Fibroblast of lung (primary cell): ENCODE measurements around the gene NPHP4.

ENCODE experiments used
- EZH2 ChIP-seq: IDR thresholded peaks from 2 replicates; pipeline ENCODE4 v1.5.1; 2012; ENCODE audit warnings: low read length, control low read depth, mild to moderate bottlenecking; ENCODE audit errors: missing control alignments
- TF ChIP-seq, protein P1 (sequence below), 2 donors: IDR thresholded peaks in 1 of 2; conservative IDR thresholded peaks in 1 of 2; 1 replicate in 1 of 2; 2 replicates in 1 of 2; pipeline ENCODE4 v1.5.1; 2011 to 2012; ENCODE audit warnings: low read length in 2 of 2, control low read depth in 1 of 2, inconsistent platforms in 1 of 2, low read depth in 1 of 2, mild to moderate bottlenecking in 1 of 2

DNA sequence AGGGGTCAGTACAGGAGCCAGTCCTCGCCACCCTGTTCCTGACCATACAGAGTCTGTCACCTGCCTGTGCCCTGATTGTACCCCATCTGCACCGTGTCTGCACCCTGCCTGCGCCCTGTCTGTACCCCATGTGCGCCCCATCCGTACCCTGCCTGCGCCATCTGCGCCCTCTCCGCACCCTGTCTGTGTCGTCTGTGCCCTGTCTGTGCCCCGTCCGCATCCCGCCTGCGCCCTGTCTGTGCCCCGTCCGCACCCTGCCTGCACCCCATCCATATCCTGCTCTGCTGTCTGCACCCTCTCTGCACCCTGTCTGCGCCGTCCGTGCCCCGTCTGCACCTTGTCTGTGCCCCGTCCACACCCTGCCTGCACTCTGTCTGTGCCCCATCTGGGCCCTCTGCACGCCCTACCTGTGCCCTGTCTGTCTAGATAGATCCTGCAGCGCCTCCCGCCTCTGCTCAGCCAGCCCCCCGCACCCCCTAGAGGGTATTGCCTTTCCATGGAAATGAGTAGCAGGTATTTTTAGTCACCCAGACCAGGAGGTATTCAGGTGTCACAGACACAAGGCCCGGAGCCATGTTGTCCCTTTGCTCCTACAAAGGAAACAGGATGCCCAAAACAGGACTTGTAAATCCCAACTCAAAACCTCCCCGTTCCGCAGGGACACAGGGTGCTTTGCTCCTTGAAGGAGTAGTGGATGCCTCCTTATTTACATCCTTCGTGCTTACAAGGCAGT, 7.7 kb upstream of the NPHP4 start:
- TF ChIP-seq, protein P1, sequence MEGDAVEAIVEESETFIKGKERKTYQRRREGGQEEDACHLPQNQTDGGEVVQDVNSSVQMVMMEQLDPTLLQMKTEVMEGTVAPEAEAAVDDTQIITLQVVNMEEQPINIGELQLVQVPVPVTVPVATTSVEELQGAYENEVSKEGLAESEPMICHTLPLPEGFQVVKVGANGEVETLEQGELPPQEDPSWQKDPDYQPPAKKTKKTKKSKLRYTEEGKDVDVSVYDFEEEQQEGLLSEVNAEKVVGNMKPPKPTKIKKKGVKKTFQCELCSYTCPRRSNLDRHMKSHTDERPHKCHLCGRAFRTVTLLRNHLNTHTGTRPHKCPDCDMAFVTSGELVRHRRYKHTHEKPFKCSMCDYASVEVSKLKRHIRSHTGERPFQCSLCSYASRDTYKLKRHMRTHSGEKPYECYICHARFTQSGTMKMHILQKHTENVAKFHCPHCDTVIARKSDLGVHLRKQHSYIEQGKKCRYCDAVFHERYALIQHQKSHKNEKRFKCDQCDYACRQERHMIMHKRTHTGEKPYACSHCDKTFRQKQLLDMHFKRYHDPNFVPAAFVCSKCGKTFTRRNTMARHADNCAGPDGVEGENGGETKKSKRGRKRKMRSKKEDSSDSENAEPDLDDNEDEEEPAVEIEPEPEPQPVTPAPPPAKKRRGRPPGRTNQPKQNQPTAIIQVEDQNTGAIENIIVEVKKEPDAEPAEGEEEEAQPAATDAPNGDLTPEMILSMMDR (conservative IDR thresholded peaks at IDR 0.05 in 1 of 2, IDR thresholded peaks at IDR 0.05 in 1 of 2; ENCODE audit: low read depth in 1 of 2, low read length in 2 of 2), result no peak
- TF ChIP-seq EZH2, result no peak
